HEK293 (cell line): ENCODE results near the gene MYL2.

Experiments
- GFI1B ChIP-seq: fragments of 450-650 bp; formaldehyde crosslinking; IDR thresholded peaks from 2 replicates; pipeline ENCODE4 v1.5.1; 2016; ENCODE audit warnings: missing biosample characterization, missing genetic modification characterization
- IKZF3 ChIP-seq: fragments of 450-650 bp; IDR thresholded peaks from 2 replicates; pipeline ENCODE4 v1.5.0; 2018; ENCODE audit warnings: missing biosample characterization, mild to moderate bottlenecking, missing genetic modification characterization, moderate library complexity
- KLF1 ChIP-seq: fragments of 450-650 bp; formaldehyde crosslinking; IDR thresholded peaks from 2 replicates; pipeline ENCODE4 v1.5.1; 2016; ENCODE audit warnings: missing biosample characterization, missing genetic modification characterization
- KLF7 ChIP-seq: fragments of 450-650 bp; formaldehyde crosslinking; IDR thresholded peaks from 2 replicates; pipeline ENCODE4 v1.5.1; 2016; ENCODE audit warnings: missing biosample characterization, missing genetic modification characterization, borderline replicate concordance
- SALL2 ChIP-seq: fragments of 450-650 bp; formaldehyde crosslinking; IDR thresholded peaks from 2 replicates; pipeline ENCODE4 v1.5.0; 2017; ENCODE audit warnings: missing biosample characterization, mild to moderate bottlenecking, missing genetic modification characterization, borderline replicate concordance
- SETDB1 ChIP-seq: IDR thresholded peaks from one replicate; pipeline ENCODE4 v1.6.1; 2017; ENCODE audit warnings: mild to moderate bottlenecking, low read length, moderate library complexity, mixed read lengths; ENCODE audit not compliant: insufficient read length
- SP3 ChIP-seq: fragments of 450-650 bp; formaldehyde crosslinking; IDR thresholded peaks from 2 replicates; pipeline ENCODE4 v1.5.1; 2016; ENCODE audit warnings: missing biosample characterization, missing genetic modification characterization
- ZBTB1 ChIP-seq: fragments of 450-650 bp; formaldehyde crosslinking; IDR thresholded peaks from 2 replicates; pipeline ENCODE4 v1.5.1; 2016; ENCODE audit warnings: missing biosample characterization, missing genetic modification characterization
- ZBTB17 ChIP-seq: fragments of 450-650 bp; formaldehyde crosslinking; IDR thresholded peaks from 2 replicates; pipeline ENCODE4 v1.5.1; 2016; ENCODE audit warnings: missing biosample characterization, missing genetic modification characterization
- ZBTB8A ChIP-seq: fragments of 450-650 bp; formaldehyde crosslinking; IDR thresholded peaks from 2 replicates; pipeline ENCODE4 v1.5.1; 2016; ENCODE audit warnings: missing biosample characterization, missing genetic modification characterization
- ZNF146 ChIP-seq: fragments of 450-650 bp; formaldehyde crosslinking; IDR thresholded peaks from 2 replicates; pipeline ENCODE4 v1.5.1; 2016; ENCODE audit warnings: missing biosample characterization, missing genetic modification characterization
- ZNF274 ChIP-seq, 2 experiments: fragments of 200-500 bp in 1 of 2; fragments of 450-650 bp in 1 of 2; sonication (Bioruptor generic) in 1 of 2; formaldehyde crosslinking in 1 of 2; IDR thresholded peaks; 2 replicates each; pipeline versions ENCODE4 v1.5.1 to v1.6.1; 2014 to 2016; ENCODE audit warnings: borderline replicate concordance in 1 of 2, inconsistent platforms in 1 of 2, low read length in 1 of 2, missing biosample characterization in 1 of 2, missing genetic modification characterization in 1 of 2
- ZNF335 ChIP-seq: fragments of 450-650 bp; formaldehyde crosslinking; conservative IDR thresholded peaks from 2 replicates; pipeline ENCODE4 v1.5.1; 2016; ENCODE audit warnings: missing biosample characterization, missing genetic modification characterization
- ZNF37A ChIP-seq: fragments of 450-650 bp; IDR thresholded peaks from 2 replicates; pipeline ENCODE4 v1.5.1; 2018; ENCODE audit warnings: missing biosample characterization, missing genetic modification characterization
- ZNF548 ChIP-seq: fragments of 450-650 bp; formaldehyde crosslinking; IDR thresholded peaks from 2 replicates; pipeline ENCODE4 v1.5.1; 2016; ENCODE audit warnings: missing biosample characterization, missing genetic modification characterization
- ZNF664 ChIP-seq: fragments of 450-650 bp; formaldehyde crosslinking; IDR thresholded peaks from 2 replicates; pipeline ENCODE4 v1.5.1; 2016; ENCODE audit warnings: missing biosample characterization, missing genetic modification characterization
- ZNF777 ChIP-seq: fragments of 450-650 bp; formaldehyde crosslinking; IDR thresholded peaks from 2 replicates; pipeline ENCODE4 v1.5.1; 2017; ENCODE audit warnings: missing biosample characterization, missing genetic modification characterization, borderline replicate concordance
- ZNF837 ChIP-seq: fragments of 450-650 bp; formaldehyde crosslinking; IDR thresholded peaks from 2 replicates; pipeline ENCODE4 v1.5.1; 2016; ENCODE audit warnings: missing biosample characterization, missing genetic modification characterization
- TF ChIP-seq, protein P1 (sequence below): fragments of 450-650 bp; formaldehyde crosslinking; IDR thresholded peaks from 2 replicates; pipeline ENCODE4 v1.5.1; 2016; ENCODE audit warnings: missing biosample characterization, missing genetic modification characterization
- TF ChIP-seq, protein P2 (sequence below): fragments of 450-650 bp; formaldehyde crosslinking; optimal IDR thresholded peaks from 2 replicates; pipeline ENCODE3; 2016; ENCODE audit warnings: missing biosample characterization, mild to moderate bottlenecking, missing genetic modification characterization
- TF ChIP-seq, protein P3 (sequence below): fragments of 450-650 bp; IDR thresholded peaks from 2 replicates; pipeline ENCODE4 v1.5.1; 2018; ENCODE audit warnings: missing biosample characterization, missing genetic modification characterization
- TF ChIP-seq, protein P4 (sequence below): fragments of 450-650 bp; formaldehyde crosslinking; IDR thresholded peaks from 2 replicates; pipeline ENCODE4 v1.5.1; 2017; ENCODE audit warnings: missing biosample characterization, missing genetic modification characterization
- TF ChIP-seq, protein P5 (sequence below): fragments of 450-650 bp; formaldehyde crosslinking; IDR thresholded peaks from 2 replicates; pipeline ENCODE4 v1.5.1; 2016; ENCODE audit warnings: missing biosample characterization, missing genetic modification characterization
- TF ChIP-seq, protein P6 (sequence below): fragments of 450-650 bp; formaldehyde crosslinking; IDR thresholded peaks from 2 replicates; pipeline ENCODE4 v1.5.1; 2016; ENCODE audit warnings: missing biosample characterization, missing genetic modification characterization, borderline replicate concordance
- TF ChIP-seq, protein P7 (sequence below): sonication (generic); formaldehyde crosslinking; IDR thresholded peaks from 2 replicates; pipeline ENCODE4 v1.8.1; 2022; ENCODE audit warnings: mild to moderate bottlenecking, moderate library complexity, missing genetic modification reagents
- TF ChIP-seq, protein P8 (sequence below): fragments of 450-650 bp; formaldehyde crosslinking; IDR thresholded peaks from 2 replicates; pipeline ENCODE4 v1.5.1; 2016; ENCODE audit warnings: missing biosample characterization, missing genetic modification characterization

Gene MYL2

DNA sequence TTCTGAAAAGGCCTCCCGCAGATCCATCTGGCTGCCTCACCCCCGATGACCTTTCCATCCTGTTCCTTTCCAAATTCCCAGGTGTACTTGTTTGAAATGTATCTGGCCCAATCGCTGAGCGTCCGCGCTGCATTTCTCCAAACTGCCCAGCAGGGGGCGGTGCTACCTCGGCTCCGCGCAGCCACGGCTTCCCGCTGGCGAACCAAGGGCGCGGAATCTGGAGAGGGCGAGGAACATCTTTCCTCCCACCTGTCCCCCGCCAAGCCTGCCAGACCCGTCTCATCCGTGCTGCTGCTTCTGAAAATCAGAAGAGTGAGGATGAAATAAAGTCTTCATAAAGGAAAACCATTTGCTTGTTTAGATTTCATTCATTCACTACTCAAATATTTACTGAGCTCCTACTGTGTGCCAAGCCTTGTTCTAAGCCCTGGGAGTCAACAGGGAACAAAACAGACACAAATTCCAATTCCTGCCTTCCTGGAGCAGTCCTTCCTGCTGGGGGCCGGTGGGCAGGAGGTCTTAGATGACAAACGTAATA, 16.8 kb upstream of the MYL2 start (continued):
- no peak for TF ChIP-seq ZNF548 (tag by site-specific recombination)
- TF ChIP-seq KLF1, result no peak
- no peak for TF ChIP-seq SETDB1
- TF ChIP-seq ZBTB17, result peak; percentile 46
- no peak for TF ChIP-seq ZNF837 (tag by site-specific recombination)
- TF ChIP-seq KLF7, result no peak
- TF ChIP-seq, protein P1, sequence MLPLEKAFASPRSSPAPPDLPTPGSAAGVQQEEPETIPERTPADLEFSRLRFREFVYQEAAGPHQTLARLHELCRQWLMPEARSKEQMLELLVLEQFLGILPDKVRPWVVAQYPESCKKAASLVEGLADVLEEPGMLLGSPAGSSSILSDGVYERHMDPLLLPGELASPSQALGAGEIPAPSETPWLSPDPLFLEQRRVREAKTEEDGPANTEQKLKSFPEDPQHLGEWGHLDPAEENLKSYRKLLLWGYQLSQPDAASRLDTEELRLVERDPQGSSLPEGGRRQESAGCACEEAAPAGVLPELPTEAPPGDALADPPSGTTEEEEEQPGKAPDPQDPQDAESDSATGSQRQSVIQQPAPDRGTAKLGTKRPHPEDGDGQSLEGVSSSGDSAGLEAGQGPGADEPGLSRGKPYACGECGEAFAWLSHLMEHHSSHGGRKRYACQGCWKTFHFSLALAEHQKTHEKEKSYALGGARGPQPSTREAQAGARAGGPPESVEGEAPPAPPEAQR (tag by site-specific recombination), result no peak
- TF ChIP-seq ZNF777 (tag by site-specific recombination), result no peak
- no peak for TF ChIP-seq ZNF146
- TF ChIP-seq, protein P2, sequence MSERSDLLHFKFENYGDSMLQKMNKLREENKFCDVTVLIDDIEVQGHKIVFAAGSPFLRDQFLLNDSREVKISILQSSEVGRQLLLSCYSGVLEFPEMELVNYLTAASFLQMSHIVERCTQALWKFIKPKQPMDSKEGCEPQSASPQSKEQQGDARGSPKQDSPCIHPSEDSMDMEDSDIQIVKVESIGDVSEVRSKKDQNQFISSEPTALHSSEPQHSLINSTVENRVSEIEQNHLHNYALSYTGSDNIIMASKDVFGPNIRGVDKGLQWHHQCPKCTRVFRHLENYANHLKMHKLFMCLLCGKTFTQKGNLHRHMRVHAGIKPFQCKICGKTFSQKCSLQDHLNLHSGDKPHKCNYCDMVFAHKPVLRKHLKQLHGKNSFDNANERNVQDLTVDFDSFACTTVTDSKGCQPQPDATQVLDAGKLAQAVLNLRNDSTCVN (tag by site-specific recombination), result peak; percentile 33
- TF ChIP-seq GFI1B (tag by site-specific recombination), result no peak
- TF ChIP-seq ZBTB8A (tag by site-specific recombination), result 0 out of 2 replicates have a peak, but pooled peaks have one; percentile 16
- TF ChIP-seq, protein P3, sequence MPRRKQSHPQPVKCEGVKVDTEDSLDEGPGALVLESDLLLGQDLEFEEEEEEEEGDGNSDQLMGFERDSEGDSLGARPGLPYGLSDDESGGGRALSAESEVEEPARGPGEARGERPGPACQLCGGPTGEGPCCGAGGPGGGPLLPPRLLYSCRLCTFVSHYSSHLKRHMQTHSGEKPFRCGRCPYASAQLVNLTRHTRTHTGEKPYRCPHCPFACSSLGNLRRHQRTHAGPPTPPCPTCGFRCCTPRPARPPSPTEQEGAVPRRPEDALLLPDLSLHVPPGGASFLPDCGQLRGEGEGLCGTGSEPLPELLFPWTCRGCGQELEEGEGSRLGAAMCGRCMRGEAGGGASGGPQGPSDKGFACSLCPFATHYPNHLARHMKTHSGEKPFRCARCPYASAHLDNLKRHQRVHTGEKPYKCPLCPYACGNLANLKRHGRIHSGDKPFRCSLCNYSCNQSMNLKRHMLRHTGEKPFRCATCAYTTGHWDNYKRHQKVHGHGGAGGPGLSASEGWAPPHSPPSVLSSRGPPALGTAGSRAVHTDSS (tag by site-specific recombination), result no peak
- TF ChIP-seq IKZF3 (tag by site-specific recombination), result peak; percentile 77
- TF ChIP-seq, protein P4, sequence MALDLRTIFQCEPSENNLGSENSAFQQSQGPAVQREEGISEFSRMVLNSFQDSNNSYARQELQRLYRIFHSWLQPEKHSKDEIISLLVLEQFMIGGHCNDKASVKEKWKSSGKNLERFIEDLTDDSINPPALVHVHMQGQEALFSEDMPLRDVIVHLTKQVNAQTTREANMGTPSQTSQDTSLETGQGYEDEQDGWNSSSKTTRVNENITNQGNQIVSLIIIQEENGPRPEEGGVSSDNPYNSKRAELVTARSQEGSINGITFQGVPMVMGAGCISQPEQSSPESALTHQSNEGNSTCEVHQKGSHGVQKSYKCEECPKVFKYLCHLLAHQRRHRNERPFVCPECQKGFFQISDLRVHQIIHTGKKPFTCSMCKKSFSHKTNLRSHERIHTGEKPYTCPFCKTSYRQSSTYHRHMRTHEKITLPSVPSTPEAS (tag by site-specific recombination), result no peak
- no peak for TF ChIP-seq SALL2 (tag by site-specific recombination)
- TF ChIP-seq, protein P5, sequence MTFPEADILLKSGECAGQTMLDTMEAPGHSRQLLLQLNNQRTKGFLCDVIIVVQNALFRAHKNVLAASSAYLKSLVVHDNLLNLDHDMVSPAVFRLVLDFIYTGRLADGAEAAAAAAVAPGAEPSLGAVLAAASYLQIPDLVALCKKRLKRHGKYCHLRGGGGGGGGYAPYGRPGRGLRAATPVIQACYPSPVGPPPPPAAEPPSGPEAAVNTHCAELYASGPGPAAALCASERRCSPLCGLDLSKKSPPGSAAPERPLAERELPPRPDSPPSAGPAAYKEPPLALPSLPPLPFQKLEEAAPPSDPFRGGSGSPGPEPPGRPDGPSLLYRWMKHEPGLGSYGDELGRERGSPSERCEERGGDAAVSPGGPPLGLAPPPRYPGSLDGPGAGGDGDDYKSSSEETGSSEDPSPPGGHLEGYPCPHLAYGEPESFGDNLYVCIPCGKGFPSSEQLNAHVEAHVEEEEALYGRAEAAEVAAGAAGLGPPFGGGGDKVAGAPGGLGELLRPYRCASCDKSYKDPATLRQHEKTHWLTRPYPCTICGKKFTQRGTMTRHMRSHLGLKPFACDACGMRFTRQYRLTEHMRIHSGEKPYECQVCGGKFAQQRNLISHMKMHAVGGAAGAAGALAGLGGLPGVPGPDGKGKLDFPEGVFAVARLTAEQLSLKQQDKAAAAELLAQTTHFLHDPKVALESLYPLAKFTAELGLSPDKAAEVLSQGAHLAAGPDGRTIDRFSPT (tag by site-specific recombination), result no peak
- TF ChIP-seq ZBTB1 (tag by site-specific recombination), result no peak
- TF ChIP-seq, protein P6, sequence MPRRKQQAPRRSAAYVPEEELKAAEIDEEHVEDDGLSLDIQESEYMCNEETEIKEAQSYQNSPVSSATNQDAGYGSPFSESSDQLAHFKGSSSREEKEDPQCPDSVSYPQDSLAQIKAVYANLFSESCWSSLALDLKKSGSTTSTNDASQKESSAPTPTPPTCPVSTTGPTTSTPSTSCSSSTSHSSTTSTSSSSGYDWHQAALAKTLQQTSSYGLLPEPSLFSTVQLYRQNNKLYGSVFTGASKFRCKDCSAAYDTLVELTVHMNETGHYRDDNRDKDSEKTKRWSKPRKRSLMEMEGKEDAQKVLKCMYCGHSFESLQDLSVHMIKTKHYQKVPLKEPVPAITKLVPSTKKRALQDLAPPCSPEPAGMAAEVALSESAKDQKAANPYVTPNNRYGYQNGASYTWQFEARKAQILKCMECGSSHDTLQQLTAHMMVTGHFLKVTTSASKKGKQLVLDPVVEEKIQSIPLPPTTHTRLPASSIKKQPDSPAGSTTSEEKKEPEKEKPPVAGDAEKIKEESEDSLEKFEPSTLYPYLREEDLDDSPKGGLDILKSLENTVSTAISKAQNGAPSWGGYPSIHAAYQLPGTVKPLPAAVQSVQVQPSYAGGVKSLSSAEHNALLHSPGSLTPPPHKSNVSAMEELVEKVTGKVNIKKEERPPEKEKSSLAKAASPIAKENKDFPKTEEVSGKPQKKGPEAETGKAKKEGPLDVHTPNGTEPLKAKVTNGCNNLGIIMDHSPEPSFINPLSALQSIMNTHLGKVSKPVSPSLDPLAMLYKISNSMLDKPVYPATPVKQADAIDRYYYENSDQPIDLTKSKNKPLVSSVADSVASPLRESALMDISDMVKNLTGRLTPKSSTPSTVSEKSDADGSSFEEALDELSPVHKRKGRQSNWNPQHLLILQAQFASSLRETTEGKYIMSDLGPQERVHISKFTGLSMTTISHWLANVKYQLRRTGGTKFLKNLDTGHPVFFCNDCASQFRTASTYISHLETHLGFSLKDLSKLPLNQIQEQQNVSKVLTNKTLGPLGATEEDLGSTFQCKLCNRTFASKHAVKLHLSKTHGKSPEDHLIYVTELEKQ (tag by site-specific recombination), result no peak
- no peak; the same call in 1 of the 2 replicates for TF ChIP-seq ZNF335 (tag by site-specific recombination)
- TF ChIP-seq, protein P7, sequence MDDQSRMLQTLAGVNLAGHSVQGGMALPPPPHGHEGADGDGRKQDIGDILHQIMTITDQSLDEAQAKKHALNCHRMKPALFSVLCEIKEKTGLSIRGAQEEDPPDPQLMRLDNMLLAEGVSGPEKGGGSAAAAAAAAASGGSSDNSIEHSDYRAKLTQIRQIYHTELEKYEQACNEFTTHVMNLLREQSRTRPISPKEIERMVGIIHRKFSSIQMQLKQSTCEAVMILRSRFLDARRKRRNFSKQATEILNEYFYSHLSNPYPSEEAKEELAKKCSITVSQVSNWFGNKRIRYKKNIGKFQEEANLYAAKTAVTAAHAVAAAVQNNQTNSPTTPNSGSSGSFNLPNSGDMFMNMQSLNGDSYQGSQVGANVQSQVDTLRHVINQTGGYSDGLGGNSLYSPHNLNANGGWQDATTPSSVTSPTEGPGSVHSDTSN (CRISPR knock-in tag), result no peak
- TF ChIP-seq, protein P8, sequence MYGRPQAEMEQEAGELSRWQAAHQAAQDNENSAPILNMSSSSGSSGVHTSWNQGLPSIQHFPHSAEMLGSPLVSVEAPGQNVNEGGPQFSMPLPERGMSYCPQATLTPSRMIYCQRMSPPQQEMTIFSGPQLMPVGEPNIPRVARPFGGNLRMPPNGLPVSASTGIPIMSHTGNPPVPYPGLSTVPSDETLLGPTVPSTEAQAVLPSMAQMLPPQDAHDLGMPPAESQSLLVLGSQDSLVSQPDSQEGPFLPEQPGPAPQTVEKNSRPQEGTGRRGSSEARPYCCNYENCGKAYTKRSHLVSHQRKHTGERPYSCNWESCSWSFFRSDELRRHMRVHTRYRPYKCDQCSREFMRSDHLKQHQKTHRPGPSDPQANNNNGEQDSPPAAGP (tag by site-specific recombination), result no peak
- no peak for TF ChIP-seq ZNF274 (IDR thresholded peaks at IDR 0.05; ENCODE audit: low read length)
- TF ChIP-seq ZNF274 (tag by site-specific recombination; IDR thresholded peaks at IDR 0.05; ENCODE audit: borderline replicate concordance), result no peak
- no peak for TF ChIP-seq ZNF664
- no peak for TF ChIP-seq SP3 (tag by site-specific recombination)
- TF ChIP-seq ZNF37A, result no peak
